SKM-1 (cell line): ENCODE data around the gene TRIB2.

ENCODE experiments used
- DNase-seq: peaks from one replicate; lab custom pipeline; 2025; ENCODE audit not compliant: unreplicated experiment; lab: John Stamatoyannopoulos, UW

Gene TRIB2

DNA sequence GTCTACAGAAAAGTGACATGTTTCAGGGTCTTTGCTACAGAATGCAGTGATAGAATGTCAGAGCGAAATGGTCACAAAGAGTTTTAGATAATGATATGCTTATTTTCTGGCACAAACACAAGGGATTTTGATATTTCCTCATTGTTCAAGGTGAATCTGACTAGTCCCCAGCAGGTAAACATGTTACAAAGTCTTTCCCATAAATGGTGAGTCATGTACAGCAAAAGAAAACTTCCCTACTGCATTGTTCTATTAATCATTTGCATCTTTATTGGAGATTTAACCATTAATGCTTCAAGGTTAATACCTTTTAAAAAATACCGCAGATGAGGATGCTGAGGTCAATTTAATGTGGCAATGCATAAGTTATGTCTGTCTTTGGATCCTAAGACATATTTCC lies 19.1 kb upstream of the TRIB2 start:
- DNase-seq = no peak

- no peak for DNase-seq
Observed at GRCh38 chr2:12700989-12701388, 15.7 kb upstream of the TRIB2 start.

- no peak for DNase-seq
Observed at GRCh38 chr2:12701786-12702167, 15.0 kb upstream of the TRIB2 start.

DNA sequence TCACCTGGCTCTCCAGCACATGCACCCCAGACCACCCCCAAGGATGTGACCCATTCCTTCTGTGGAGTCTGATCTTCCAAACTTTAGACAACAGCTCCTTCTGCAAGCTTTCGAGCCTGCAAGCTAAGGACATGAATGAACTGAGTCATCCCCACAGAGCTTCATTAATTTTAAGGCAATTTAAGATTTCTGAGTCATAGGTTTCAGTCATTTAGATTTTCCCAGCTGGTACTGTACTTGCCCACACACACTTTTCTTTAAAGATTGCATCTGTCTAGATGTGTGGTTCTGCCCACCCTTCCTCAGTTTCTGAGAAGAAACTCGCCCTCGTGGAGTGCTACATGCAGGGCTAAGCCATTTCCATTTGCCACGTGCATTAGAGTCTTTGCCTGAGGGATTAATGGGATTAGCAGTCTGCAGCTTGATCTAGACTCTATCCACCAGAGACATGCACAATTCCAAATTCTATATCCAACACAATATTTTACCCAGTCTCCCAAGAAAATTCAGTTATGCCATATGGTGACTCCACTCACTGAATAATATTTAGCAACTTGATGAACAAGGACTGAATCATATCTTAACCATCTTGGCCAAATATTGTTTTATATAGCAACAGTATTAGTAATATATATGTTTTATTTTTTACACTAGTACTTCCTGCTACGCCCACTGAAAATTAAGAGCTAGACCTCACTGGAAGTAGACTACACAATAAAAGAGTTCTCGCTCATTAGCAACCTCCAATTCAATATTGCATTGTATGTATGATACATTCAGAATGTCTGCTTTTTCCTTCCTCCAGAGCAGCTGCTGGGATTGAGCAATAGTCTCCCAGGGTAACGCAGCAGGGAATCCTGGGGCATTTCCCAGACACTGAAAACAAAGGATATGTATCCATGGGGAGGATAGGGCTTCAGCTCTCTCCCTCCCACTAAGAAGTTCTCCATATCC lies 14.3 kb upstream of the TRIB2 start:
- no peak for DNase-seq

GRCh38 chr2:12704378-12704777 lies 12.4 kb upstream of the TRIB2 start:
- no peak for DNase-seq

DNA sequence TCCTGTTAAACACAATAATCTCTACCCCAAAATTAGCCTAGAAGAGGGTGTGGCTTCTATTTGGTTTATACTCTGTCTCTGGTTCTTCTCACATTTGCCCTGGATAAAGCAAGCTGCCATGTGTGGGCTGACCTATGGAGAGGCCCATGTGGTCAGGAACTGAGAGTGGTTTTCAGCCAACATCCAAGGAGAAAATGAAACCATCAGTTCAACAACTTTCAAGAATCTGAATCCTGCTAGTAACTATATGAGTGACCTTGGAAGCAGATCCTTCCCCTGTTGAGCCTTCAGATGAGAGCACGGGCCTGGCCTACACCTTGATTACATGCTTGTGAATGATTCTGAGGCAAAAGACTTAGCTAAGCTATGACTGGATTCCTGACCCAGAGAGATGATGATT lies 11.5 kb upstream of the TRIB2 start:
- DNase-seq = no peak

DNA sequence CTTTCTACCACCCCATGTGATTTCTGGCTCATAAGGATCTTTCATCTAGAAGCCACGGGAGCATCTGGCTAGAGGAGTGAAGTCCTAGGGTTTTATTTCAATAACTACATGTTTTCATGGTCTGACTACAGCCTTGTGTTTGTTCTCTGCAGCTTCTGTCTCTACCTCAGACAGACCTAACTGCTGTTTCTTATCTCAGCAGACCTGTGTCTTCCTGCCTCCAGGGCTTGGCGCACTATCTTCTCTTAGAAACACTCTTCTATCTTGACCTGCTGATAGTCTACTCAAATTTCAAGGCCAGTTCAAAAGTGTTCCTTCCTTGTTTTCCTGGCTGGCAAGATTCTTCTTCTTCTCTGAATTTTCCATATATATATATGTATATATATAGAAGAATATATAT lies 11.0 kb upstream of the TRIB2 start:
- DNase-seq = no peak

- DNase-seq = no peak
Observed at GRCh38 chr2:12708508-12709206, 8.1 kb upstream of the TRIB2 start.

DNA sequence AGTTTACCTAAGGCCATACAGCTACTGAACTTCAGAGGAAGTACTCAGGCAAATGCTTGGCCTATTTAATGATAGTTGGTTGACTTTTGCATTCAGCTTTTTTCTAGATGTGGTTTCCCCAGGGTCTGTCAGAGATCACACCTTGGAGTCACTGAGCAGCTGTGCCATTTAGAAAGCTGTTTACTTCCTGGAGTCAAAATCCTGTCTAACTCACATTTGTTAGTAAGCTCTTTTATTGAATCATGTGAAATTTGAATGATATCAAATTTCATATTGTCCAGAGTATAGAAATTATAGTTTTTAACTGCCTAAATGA lies 7.6 kb upstream of the TRIB2 start:
- no peak for DNase-seq

GRCh38 chr2:12710301-12710700 lies 6.4 kb upstream of the TRIB2 start:
- no peak for DNase-seq

DNA sequence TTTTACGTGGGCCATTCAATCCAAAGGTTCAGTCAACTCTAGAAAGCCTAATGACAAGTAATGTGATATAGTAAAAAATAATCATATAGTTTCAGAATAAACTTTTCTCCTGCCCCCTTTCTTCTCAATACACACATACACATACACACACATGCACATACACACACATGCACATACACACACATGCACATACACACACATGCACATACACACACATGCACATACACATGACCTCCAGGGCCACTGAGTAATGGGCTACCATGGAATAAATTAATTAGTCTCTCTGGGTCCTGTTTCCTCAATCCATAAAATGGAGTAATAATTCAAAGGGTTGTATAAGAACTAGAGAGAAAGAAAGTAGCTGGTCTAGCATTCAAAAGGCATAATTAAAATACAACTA lies 5.4 kb upstream of the TRIB2 start:
- no peak for DNase-seq

DNA sequence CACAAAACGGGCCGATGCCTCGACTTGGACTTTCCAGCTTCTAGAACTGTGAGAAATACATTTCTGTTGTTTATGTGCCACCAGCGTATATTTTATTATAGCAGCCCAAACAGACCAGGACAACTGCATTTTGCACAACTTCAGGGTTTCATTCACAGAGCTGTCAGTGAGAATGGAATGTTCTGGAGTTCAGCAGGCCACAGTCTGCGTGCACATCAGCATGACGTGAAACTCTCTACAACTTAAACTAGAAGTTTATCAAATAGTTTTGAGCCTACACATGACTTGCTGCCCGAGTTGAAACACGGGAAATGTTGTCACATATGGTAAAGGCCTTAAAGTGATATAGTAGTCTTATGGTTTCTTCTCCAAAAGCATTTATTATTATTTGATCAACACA lies 3.9 kb upstream of the TRIB2 start:
- DNase-seq = no peak

GRCh38 chr2:12714391-12715221 lies 2.1 kb upstream of the TRIB2 start:
- no peak for DNase-seq

GRCh38 chr2:12715258-12716031 lies 1.3 kb upstream of the TRIB2 start:
- no peak for DNase-seq

DNA sequence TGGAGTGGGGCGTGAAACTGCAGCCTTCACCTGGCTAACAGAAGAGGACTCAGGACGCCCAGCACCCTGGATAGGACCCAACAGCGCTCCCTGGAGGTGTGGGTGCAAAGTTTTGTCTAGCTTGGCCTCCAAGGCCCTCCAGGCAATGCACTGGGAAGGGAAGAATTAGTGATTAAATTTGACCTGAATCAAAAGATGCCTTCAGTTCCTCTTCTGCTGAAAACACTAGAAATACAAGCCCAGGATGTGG lies 779 bp upstream of the TRIB2 start:
- peak; percentile 69 for DNase-seq

DNA sequence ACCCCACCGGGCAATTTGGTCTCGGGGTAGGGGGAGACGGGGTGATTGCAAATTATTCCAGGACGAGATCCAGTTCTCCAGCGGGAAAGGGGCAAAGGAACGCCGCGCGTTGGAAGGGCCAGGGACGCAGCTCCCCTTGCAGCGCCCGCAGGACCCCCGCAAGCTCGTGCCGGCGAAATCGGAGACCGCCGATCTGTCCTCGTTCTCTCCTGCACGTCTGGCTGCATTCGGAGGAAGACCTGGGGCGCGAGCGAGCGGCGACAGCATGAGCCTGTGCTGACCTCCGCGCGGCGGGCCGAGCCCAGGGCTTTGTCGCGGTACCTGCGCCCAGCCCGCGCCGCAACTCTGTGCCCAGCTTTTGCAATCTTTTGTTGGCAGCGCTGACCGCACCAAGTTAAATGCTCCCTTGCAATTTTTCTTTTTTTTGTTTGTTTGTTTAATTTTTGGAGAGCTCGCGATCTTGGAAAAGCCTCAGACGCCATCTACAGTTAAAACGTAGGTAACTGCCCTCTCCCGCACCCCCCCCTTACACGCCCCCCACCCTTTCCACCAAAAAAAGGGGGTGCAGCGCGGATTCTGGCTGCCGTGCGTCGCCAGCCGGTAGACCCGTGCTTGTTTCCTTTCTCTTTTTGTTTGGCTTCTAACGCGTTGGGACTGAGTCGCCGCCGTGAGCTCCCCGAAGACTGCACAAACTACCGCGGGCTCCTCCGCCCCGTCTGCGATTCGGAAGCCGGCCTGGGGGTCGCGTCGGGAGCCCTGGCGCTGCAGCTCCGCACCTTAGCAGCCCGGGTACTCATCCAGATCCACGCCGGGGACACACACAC lies 667 bp downstream of the TRIB2 start:
- DNase-seq = peak; percentile 25

GRCh38 chr2:12718015-12718671 lies 1.4 kb downstream of the TRIB2 start:
- DNase-seq = no peak

DNA sequence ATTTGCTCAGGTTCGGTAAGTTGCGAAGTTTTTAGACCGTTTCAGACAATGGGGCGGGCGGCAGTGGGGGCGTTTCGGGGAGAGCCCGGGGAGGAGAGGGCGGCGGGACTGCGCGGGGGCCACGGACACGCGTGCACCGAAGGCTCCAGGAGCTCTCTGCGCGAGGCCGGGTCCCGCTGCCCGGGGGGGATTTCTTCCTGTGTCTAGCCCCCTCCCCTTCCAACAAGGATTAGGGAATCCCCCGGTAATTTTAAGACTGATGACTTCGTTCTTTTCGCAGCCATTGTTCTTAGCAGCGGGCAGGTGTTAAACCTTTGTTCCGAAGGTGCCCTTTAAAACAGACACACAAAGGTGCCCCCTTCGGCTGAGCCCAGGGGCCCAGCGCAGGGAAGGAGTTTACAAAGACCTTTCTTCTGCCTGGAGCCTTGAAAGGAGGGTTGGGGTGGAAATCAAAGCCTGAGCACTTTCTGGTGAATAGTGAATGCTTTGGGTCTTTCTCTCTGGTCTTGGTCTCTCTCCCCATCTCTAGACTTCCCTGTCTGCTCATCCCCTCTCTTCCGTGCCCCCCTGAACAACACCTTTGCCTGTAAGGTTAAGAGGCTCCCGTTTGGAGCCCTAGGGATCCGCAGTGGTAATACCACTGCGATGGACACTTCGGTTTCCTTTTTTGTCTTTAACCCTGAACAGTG lies 2.1 kb downstream of the TRIB2 start:
- DNase-seq = no peak
